ENCODE results near the gene RASGEF1C. TPM values are rescaled to one million over a fixed set of nuclear protein-coding genes. Genes with fewer than 3 reads are reported as not detected.

RASGEF1C gene
- total and polyA plus RNA-seq, 2 experiments from 2014 or later: 0.40 to 0.42 TPM

GRCh38 chr5:180053061-180053602 lies 155.9 kb downstream of the RASGEF1C start (continued):
- TF ChIP-seq ZNF462 (CRISPR knock-in tag; IDR thresholded peaks at IDR 0.05) (no peak), CTCF (conservative IDR thresholded peaks at IDR 0.05; ENCODE audit: low read depth in 2 of 2) (no peak), EZH2phosphoT487 (IDR thresholded peaks at IDR 0.05; ENCODE audit: unreplicated experiment) (no peak)

GRCh38 chr5:180052211-180052818 lies 156.7 kb downstream of the RASGEF1C start:
- no peak overlapping the region for H2AFZ ChIP-seq
- no peak for ATAC-seq
- H3K4me1 Mint-ChIP-seq: peaks cover 58% of the 10 kb centered on the region

More at GRCh38 chr5:180052211-180052818, 156.7 kb downstream of the RASGEF1C start:
- DNase-seq (ENCODE audit: low spot score): no peak
- H3K4me3 ChIP-seq: no peak overlapping the region
- H3K27me3 ChIP-seq (ENCODE audit: insufficient read depth): no peaks in the 10 kb centered on the region
- H3K27ac ChIP-seq (ENCODE audit: low read depth): no peak overlapping the region
- H3K4me2 ChIP-seq: no peak overlapping the region
- Mint-ChIP-seq H3K27me3 (ENCODE audit: insufficient read depth, low read depth, poor library complexity) (peaks cover 6% of the 10 kb centered on the region), H3K9me3 (peaks cover 9% of the 10 kb centered on the region), H3K27ac (no peak overlapping the region), H3K4me3 (no peak overlapping the region; the same call in 2 of the 3 replicates), H3K36me3 (ENCODE audit: low read depth) (peaks cover 13% of the 10 kb centered on the region)
- TF ChIP-seq CTCF (conservative IDR thresholded peaks at IDR 0.05; ENCODE audit: low read depth in 2 of 2) (no peak), ZNF331 (CRISPR knock-in tag; IDR thresholded peaks at IDR 0.05; ENCODE audit: low read depth) (no peak)
- H3K36me3 ChIP-seq (ENCODE audit: insufficient read depth): no peaks in the 10 kb centered on the region
- H3K4me1 ChIP-seq (ENCODE audit: insufficient read depth): peaks cover 64% of the 10 kb centered on the region
- H3K79me2 ChIP-seq (replicated peaks; ENCODE audit: insufficient read depth): peaks cover 87% of the 10 kb centered on the region
- peaks cover 36% of the 10 kb centered on the region for H4K20me1 ChIP-seq (replicated peaks; ENCODE audit: insufficient read depth)
- H3K9me2 ChIP-seq (ENCODE audit: insufficient read depth): no peaks in the 10 kb centered on the region
- H3F3A ChIP-seq (replicated peaks; ENCODE audit: low read depth): no peaks in the 10 kb centered on the region

Data from GM23338 (cell line).